NCI-H524 treated with DMSO at 0.1 percent for 48 hours (cell line): ENCODE results near the gene ABCA10.
A peak's percentile ranks its signal among the peaks of the same experiment; 100 is the strongest.
"Not testable (repeated sequence)": the region's sequence is repeated elsewhere in the genome, so short reads cannot be mapped to it uniquely, and the experiment has no call there.

ENCODE experiments used
- DNase-seq: peaks from one replicate; lab custom pipeline; 2025; lab: John Stamatoyannopoulos, UW

Gene ABCA10, protein sequence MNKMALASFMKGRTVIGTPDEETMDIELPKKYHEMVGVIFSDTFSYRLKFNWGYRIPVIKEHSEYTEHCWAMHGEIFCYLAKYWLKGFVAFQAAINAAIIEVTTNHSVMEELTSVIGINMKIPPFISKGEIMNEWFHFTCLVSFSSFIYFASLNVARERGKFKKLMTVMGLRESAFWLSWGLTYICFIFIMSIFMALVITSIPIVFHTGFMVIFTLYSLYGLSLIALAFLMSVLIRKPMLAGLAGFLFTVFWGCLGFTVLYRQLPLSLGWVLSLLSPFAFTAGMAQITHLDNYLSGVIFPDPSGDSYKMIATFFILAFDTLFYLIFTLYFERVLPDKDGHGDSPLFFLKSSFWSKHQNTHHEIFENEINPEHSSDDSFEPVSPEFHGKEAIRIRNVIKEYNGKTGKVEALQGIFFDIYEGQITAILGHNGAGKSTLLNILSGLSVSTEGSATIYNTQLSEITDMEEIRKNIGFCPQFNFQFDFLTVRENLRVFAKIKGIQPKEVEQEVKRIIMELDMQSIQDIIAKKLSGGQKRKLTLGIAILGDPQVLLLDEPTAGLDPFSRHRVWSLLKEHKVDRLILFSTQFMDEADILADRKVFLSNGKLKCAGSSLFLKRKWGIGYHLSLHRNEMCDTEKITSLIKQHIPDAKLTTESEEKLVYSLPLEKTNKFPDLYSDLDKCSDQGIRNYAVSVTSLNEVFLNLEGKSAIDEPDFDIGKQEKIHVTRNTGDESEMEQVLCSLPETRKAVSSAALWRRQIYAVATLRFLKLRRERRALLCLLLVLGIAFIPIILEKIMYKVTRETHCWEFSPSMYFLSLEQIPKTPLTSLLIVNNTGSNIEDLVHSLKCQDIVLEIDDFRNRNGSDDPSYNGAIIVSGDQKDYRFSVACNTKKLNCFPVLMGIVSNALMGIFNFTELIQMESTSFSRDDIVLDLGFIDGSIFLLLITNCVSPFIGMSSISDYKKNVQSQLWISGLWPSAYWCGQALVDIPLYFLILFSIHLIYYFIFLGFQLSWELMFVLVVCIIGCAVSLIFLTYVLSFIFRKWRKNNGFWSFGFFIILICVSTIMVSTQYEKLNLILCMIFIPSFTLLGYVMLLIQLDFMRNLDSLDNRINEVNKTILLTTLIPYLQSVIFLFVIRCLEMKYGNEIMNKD (N-terminal part only)

DNA sequence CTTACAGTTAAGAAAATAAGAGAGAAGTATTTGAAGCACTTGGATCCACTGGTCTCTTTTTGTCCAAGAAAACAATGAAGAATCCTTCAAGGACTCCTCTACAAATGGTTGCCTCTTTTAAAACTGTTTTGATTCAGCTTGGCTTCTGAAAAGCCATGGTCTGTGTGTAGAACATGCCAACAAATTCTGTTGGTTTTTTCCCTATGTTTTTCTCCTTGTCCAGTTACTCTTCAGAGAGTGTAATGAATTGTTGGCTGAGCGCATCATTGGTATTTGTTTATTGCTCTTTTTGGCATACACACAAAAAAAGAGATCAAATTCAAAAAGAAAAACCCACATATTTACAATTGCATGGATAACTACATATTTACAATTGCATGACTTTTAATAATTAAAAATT, at the start of gene ABCA10:
ABCA10 (minus strand) TSS at position 249 of the 400 bp plus-strand sequence. CDS start 3,466 bp downstream, outside the sequence.
- DNase-seq, result no peak

DNA sequence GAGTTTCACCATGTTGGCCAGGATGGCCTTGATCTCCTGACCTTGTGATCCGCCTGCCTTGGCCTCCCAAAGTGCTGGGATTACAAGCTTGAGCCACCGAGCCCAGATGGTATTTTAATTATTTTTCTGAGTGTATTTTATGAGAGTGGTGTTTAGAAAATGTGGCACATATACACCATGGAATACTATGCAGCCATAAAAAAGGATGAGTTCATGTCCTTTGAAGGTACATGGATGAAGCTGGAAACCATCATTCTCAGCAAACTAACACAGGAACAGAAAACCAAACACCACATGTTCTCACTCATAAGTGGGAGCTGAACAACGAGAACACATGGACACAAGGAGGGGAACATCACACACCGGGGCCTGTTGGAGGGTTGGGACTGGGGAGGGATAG, 47.7 kb upstream of the ABCA10 start:
- not testable (repeated sequence) for DNase-seq

DNA sequence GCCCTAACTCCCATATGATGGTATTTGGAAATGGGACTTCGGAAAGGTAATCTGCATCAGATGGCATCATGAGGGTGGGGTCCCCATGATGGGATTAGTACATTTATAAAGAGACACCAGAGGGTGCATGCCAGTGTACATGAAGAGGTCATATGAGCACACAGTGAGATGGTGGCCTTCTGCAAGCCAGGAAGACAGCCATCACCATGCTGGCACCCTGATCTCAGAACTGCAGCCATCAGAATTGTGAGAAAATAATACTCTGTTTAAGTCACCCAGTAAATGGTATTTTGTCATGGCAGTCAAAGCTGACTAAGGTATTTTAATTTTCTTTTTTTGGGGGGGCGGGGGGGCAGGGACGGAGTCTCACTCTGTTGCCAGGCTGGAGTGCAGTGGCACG, 47.1 kb upstream of the ABCA10 start:
- no peak for DNase-seq

DNA sequence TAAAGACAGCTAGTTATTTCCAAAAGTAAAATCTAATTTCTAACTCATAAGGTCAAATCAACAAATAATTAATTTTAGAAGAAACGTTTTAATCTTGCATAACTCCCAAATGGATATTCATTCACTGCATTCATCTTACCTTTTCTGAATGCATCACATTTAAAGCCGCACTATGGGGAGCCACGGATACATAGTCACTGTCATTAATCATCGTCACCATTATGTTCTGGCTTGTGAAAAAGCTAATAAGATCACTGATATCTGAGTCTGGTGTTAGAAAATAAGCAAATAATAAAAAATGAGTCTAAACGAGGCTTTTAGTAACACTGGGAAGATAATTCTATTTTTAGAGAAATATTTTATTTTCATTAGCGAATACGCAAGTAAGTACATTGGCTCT, 42.4 kb upstream of the ABCA10 start:
- no peak for DNase-seq

DNA sequence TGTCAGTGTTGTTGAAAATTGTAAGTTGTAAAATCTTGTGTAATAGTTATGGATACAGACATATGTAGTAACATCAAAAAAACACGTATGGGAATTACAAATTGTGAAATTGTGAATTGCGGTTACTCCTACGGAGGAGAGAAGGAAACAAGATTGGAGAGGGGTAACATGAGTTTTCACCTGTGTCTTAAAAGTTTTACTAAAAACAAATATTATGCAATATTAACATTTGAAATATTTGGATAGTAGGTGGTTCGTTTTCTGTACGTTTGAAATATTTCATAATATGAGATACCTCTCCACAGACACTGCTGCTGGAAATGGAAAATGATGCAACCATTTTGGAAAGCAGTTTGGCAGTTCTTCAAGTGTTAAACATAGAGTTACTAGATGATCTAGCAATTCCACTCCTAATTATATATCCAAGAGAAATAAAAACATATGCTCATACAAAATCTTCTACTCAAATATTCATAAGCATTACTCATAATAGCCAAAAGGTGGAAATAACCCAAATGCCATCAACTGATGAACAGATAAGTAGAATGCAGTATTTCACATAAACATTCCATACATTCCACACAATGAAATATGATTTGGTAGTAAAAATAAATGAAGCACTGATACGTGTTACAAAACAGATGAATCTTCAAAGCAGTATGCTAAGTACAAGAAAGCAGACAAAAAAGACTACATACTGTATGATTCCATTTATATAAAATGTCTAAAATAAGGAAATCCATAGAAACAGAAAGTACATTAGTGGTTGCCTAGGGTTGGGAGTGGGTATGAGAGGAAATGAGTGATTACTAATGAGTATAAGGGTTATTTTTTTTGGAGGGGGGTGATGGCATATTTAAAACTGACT, 40.7 kb upstream of the ABCA10 start:
- DNase-seq, result no peak

- no peak for DNase-seq
Observed at GRCh38 chr17:69268543-69269014, 40.0 kb upstream of the ABCA10 start.

DNA sequence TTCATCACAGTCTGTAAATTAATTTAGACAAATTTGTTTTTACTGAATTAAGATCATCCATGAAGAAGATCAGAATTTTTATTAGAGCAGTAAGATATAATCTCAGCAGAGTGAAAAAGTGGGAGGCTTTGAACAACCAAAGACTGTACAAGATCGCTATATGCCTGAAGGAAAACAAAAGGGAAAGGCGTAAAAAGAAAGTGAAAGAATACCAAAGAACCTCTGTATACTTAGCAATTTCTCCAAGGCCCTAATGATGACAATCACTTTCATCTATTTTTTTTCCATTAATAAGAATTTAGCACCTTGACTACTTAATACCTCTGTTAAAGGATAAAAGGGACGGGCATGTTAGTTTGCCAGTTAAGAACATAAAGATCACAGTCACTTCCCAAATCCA, 38.6 kb upstream of the ABCA10 start:
- no peak for DNase-seq

- DNase-seq, result no peak
Observed at GRCh38 chr17:69265873-69266272, 37.2 kb upstream of the ABCA10 start.

GRCh38 chr17:69254187-69254586, 25.6 kb upstream of the ABCA10 start:
- DNase-seq, result no peak

GRCh38 chr17:69250641-69251040, 22.0 kb upstream of the ABCA10 start:
- no peak for DNase-seq

DNA sequence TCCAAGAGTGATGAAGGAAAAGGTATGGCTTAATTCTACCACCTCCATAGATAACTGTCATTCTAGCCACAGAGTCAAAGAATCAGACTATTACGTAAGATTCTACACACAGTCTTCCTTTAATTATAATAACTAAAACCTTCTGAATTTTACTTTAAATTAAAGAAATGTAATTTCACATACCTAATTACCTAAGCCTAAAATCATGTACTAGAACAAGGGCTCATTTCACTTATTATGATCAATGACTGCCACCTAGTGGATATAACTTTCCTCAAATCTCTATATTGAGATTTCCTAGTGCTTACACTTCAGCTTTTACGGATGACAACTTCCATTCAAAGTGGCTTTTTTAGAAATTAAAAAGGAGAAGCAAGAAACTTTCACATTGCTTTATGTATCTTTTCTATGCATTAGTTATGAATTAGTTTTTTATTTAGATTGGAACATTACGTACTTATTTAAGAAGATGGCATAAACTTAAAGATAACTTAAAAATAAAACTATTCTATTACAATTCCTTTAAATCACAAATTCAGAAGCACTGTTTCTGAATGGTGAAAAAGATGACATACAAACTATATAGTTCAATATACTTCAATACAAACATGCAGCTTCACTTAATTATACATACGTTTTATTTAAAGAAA, 18.2 kb upstream of the ABCA10 start:
- peak; percentile 26 for DNase-seq

DNA sequence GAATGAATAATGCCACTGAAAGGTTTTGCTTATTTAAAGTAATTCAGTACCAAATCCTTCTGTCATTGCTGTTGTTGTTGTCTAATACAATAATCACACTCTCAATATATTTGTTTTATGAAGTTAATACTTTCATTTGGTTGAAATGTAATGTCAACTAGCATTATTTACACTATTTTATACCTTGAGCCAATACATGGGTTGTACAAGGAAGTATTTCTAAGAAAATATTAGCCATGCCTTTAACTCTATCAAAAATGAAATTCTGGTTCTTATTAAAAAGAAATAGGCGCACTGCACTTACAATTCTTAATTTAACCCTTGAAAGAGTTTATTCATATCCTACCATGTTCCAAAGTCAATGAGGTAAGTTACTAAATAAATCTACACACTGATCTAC, 17.6 kb upstream of the ABCA10 start:
- DNase-seq, result no peak

GRCh38 chr17:69245617-69246016, 17.0 kb upstream of the ABCA10 start:
- DNase-seq, result no peak

DNA sequence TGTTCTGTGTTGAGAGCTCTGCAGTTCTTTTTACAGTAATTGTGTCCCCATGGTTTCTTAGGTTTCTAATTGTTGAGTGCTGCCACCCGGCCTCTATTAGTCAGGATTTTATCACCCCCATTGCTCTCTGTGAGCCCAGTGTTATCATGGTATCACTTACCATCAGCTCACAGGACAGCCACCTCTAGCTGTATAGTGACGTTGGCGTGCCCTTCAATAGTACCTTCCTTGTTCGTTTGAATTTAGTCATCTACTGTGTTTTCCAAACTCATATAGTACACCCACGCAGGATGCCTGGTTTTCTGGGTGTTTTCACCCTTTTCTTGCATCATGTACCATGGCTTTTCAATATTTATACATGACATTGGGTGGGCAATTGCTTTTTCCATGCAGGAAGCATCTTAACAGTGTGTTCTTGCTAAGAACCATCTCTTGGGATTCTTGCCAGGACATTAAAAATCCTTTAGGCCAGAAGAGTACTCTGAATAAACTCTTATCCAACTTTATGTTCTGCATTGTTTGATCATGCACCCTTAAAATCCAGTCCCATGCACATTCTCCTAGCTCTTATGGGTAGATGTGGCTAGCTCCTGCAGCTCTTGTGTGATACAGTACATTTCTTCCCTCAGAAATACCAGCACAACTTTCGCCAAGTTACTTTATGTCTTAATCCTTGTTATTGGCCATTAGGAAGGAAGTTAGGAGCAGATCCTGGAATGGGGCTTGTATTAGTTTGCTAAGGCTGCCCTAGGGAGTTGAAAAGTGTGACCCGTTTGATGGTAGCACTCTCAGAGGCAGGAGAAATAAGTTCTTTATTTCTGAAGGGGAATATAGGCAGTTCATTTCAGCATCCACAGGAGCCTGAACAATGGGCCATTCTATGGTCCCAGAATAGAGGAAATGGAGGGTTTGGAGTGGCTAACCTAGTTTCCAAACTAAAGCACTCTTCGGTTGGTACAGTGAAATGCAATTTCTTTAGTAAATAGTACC, 11.3 kb upstream of the ABCA10 start:
- DNase-seq, result no peak

GRCh38 chr17:69236946-69237345, 8.3 kb upstream of the ABCA10 start:
- no peak for DNase-seq

DNA sequence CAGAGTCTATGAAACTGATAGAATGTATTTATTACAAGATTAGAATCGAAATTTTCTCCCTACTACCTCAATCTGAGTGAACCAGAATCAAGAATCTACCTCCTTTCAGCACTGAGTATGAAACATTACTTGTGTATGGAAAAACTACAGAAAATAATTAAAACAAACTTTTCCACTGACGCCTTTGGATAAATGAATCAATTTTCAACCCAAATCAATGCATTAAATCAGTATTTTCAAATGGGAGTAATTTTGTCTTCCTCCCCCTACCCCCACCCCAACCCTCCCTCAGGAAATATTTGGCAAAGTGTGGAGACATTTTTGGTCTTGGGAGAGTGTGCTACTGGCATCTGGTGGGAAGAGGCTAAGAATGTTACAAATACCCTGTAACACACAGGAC, 7.8 kb upstream of the ABCA10 start:
- DNase-seq, result no peak

GRCh38 chr17:69235338-69236058, 6.9 kb upstream of the ABCA10 start:
- peak; percentile 18 for DNase-seq

DNA sequence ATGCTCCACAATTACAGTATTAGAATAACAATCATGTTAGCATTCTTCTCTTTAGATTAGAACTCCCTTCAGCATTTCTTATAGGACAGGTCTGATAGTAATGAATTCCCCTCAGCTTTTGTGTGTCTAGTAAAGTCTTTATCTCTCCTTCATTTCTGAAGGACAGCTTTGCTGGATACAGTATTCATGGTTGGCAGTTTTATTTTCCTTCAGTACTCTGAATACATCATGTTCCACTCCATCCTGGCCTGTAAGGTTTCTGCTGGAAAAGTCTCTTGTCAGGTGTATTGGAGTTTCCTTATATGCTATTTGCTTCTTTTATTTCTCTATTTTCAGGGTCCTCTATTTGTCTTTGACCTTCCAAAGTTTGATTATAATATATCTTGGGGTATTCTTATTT, 4.0 kb upstream of the ABCA10 start:
- DNase-seq, result no peak

GRCh38 chr17:69231521-69231920, 2.9 kb upstream of the ABCA10 start:
- no peak for DNase-seq
